Gastroesophageal sphincter (tissue), 4 donors: ENCODE results near the gene DTL. TPM values are rescaled to one million over a fixed set of nuclear protein-coding genes. Genes with fewer than 3 reads are reported as not detected.
"Not testable (repeated sequence)": the region's sequence is repeated elsewhere in the genome, so short reads cannot be mapped to it uniquely, and the experiment has no call there.

Experiments
- ATAC-seq: fragments of 150-250 bp; one replicate; pipeline ENCODE4 v1.9.1; 2016; ENCODE audit warnings: mild to moderate bottlenecking, moderate library complexity
- H3K27ac ChIP-seq, 4 donors: fragments of 200-600 bp; sonication (generic) in 3 of 4; 1 replicate in 3 of 4; 2 replicates in 1 of 4; pipeline ENCODE4 v1.5.1; 2016 to 2019
- H3K27me3 ChIP-seq: fragments of 200-600 bp; sonication (generic); one replicate; pipeline ENCODE4 v1.5.1; 2019
- H3K36me3 ChIP-seq, 2 donors: fragments of 200-600 bp; sonication (generic); one replicate each; pipeline ENCODE4 v1.5.1; 2019; ENCODE audit warnings: control low read depth in 1 of 2
- H3K4me1 ChIP-seq, 3 donors: fragments of 200-600 bp; sonication (generic); 1 replicate in 2 of 3; 2 replicates in 1 of 3; pipeline ENCODE4 v1.5.1; 2016 to 2019; ENCODE audit warnings: control low read depth in 2 of 3
- H3K4me3 ChIP-seq, 2 donors: fragments of 200-600 bp; sonication (generic); one replicate each; pipeline ENCODE4 v1.5.1; 2019; ENCODE audit warnings: mild to moderate bottlenecking in 1 of 2, moderate library complexity in 1 of 2
- H3K9me3 ChIP-seq, 3 donors: fragments of 200-600 bp; sonication (generic); one replicate each; pipeline ENCODE4 v1.5.1; 2017 to 2019; ENCODE audit warnings: control low read depth in 2 of 3
- CTCF ChIP-seq, 4 experiments: fragments of 200-600 bp in 2 of 4; fragments of 450-650 bp in 2 of 4; sonication (generic) in 1 of 4; IDR thresholded peaks; one replicate each; pipeline ENCODE4 v1.5.1; 2017 to 2019; ENCODE audit warnings: antibody characterized with exemption in 4 of 4, mild to moderate bottlenecking in 2 of 4, moderate library complexity in 2 of 4
- EP300 ChIP-seq: sonication (generic); formaldehyde crosslinking; IDR thresholded peaks from one replicate; pipeline ENCODE4 v1.6.1; 2017; ENCODE audit warnings: antibody characterized with exemption, mild to moderate bottlenecking
- POLR2A ChIP-seq, 2 donors: fragments of 450-650 bp; IDR thresholded peaks; one replicate each; pipeline ENCODE4 v1.6.1; 2017; ENCODE audit warnings: antibody characterized with exemption in 2 of 2, mild to moderate bottlenecking in 2 of 2, moderate library complexity in 1 of 2
- POLR2AphosphoS5 ChIP-seq: sonication (generic); formaldehyde crosslinking; IDR thresholded peaks from one replicate; pipeline ENCODE4 v1.6.1; 2017; ENCODE audit warnings: antibody characterized with exemption
- WGBS, 2 donors: methylation state at CpG; one replicate each; pipeline ENCODE4 v1.1.5; 2018; ENCODE audit warnings: low coverage in 1 of 2; 5-methylcytosine and 5-hydroxymethylcytosine counted together
- total RNA-seq, 4 donors: library from RNA; depleted of rRNA; stranded (reverse); fragments of >200 nt; gene quantifications; one replicate each; pipeline ENCODE4 v1.1.0, GENCODE V29; 2016

DTL gene
- 1 to 10 TPM in 1 of 4 donors, under 1 TPM in 2, not detected in 1; 0.08 to 1.6 (median 0.54) TPM for total RNA-seq

- no peaks in the 10 kb centered on the region for H3K27me3 ChIP-seq
- no peaks in the 10 kb centered on the region for H3K36me3 ChIP-seq
- ATAC-seq: peak; percentile 97
- no peaks in the 10 kb centered on the region for H3K9me3 ChIP-seq
- H3K4me3 ChIP-seq: peak within 1 kb of the TSS; percentile 60 to 66
- 0% methylated on average over 19 to 24 of the region's 53 CpGs for WGBS, 2 donors
- H3K4me1 ChIP-seq: peaks cover 3 to 38% (median 12%) of the 10 kb centered on the region in 3 donors
- TF ChIP-seq POLR2AphosphoS5: peak; percentile 31
- no peak for TF ChIP-seq POLR2A (IDR thresholded peaks at IDR 0.05)
- peak; percentile 88 to 94 (median 92) for TF ChIP-seq CTCF (IDR thresholded peaks at IDR 0.05)
- TF ChIP-seq EP300: no peak
- peak within 1 kb of the TSS; percentile 55 to 90 (median 84) for H3K27ac ChIP-seq
Observed at GRCh38 chr1:212035123-212035834, at the start of gene DTL, which contains the start of gene INTS7. Gene DTL (plus strand): TSS chr1:212035748. CDS start chr1:212035891, 143 bp downstream. Gene INTS7 (minus strand): TSS chr1:212035557. CDS start chr1:212035437, 120 bp downstream.

GRCh38 chr1:211986628-211987254, 48.8 kb upstream of the DTL start:
- H3K27ac ChIP-seq: no peak overlapping the region
- no peak overlapping the region for H3K4me3 ChIP-seq
- 90 to 93% methylated on average over 3 to 7 of the region's 7 CpGs for WGBS, 2 donors
- ATAC-seq: no peak
- TF ChIP-seq POLR2AphosphoS5: no peak
- no peak for TF ChIP-seq POLR2A (IDR thresholded peaks at IDR 0.05)
- TF ChIP-seq CTCF (IDR thresholded peaks at IDR 0.05): no peak
- no peak for TF ChIP-seq EP300
- no peaks in the 10 kb centered on the region for H3K27me3 ChIP-seq
- peaks cover 0 to 31% of the 10 kb centered on the region in 2 donors for H3K36me3 ChIP-seq
- no peaks in the 10 kb centered on the region for H3K4me1 ChIP-seq
- no peaks in the 10 kb centered on the region for H3K9me3 ChIP-seq

- no peak for TF ChIP-seq POLR2AphosphoS5
- no peak for TF ChIP-seq EP300
- no peak for TF ChIP-seq POLR2A (IDR thresholded peaks at IDR 0.05)
- TF ChIP-seq CTCF (IDR thresholded peaks at IDR 0.05): no peak
- Histone ChIP-seq H3K9me3 (no peaks in the 10 kb centered on the region), H3K4me1 (no peaks in the 10 kb centered on the region), H3K27ac (no peak overlapping the region), H3K27me3 (no peaks in the 10 kb centered on the region), H3K36me3 (peaks cover 0 to 23% of the 10 kb centered on the region in 2 donors), H3K4me3 (no peak overlapping the region)
- no peak for ATAC-seq
Observed at GRCh38 chr1:211991695-211992094, 43.9 kb upstream of the DTL start.

GRCh38 chr1:211997426-211997825, 38.1 kb upstream of the DTL start:
- H3K4me3 ChIP-seq, ATAC-seq, H3K27me3 ChIP-seq, H3K27ac ChIP-seq, H3K4me1 ChIP-seq: not testable (repeated sequence)
- 94% methylated on average over 4 of the region's 4 CpGs; no CpG with 5 or more reads in 1 of the 2 donors for WGBS, 2 donors
- Histone ChIP-seq H3K9me3 (peaks cover 0 to 10% (median 0%) of the 10 kb centered on the region in 3 donors), H3K36me3 (peaks cover 0 to 33% of the 10 kb centered on the region in 2 donors)

GRCh38 chr1:212002536-212002935, 33.0 kb upstream of the DTL start:
- peaks cover 0 to 27% of the 10 kb centered on the region in 2 donors for H3K36me3 ChIP-seq
- peaks cover 0 to 4% (median 0%) of the 10 kb centered on the region in 3 donors for H3K9me3 ChIP-seq
- no peak for TF ChIP-seq POLR2AphosphoS5
- TF ChIP-seq CTCF (IDR thresholded peaks at IDR 0.05): no peak
- TF ChIP-seq EP300: no peak
- no peak for TF ChIP-seq POLR2A (IDR thresholded peaks at IDR 0.05)
- no peak overlapping the region for H3K4me3 ChIP-seq
- no peaks in the 10 kb centered on the region for H3K27me3 ChIP-seq
- WGBS, 2 donors: 77 to 89% methylated on average over 3 of the region's 3 CpGs
- H3K4me1 ChIP-seq: no peaks in the 10 kb centered on the region
- ATAC-seq: no peak
- H3K27ac ChIP-seq: no peak overlapping the region
